Esophagus (tissue), 2 donors: ENCODE measurements around the gene ZGPAT. TPM values are rescaled to one million over a fixed set of nuclear protein-coding genes. Genes with fewer than 3 reads are reported as not detected.

Source experiments
- H3K27ac ChIP-seq, 2 donors: one replicate each; pipeline ENCODE4 v1.5.1; 2013; ENCODE audit warnings: low read depth in 2 of 2, mild to moderate bottlenecking in 2 of 2, inconsistent platforms in 1 of 2, low read length in 1 of 2, moderate library complexity in 1 of 2
- H3K27me3 ChIP-seq, 2 donors: one replicate each; pipeline ENCODE4 v1.6.1; 2013; ENCODE audit warnings: low read length in 2 of 2, control low read depth in 1 of 2, mild to moderate bottlenecking in 1 of 2; ENCODE audit not compliant: insufficient read depth in 2 of 2, control insufficient read depth in 1 of 2
- H3K36me3 ChIP-seq, 2 donors: one replicate each; pipeline ENCODE4 v1.6.1; 2013; ENCODE audit warnings: low read length in 1 of 2; ENCODE audit not compliant: control insufficient read depth in 2 of 2, insufficient read depth in 2 of 2
- H3K4me1 ChIP-seq, 2 donors: one replicate each; pipeline ENCODE4 v1.6.1; 2013; ENCODE audit warnings: low read length in 1 of 2; ENCODE audit not compliant: control insufficient read depth in 2 of 2, insufficient read depth in 2 of 2
- H3K4me3 ChIP-seq, 2 donors: one replicate each; pipeline ENCODE4 v1.5.1; 2013; ENCODE audit warnings: low read length in 2 of 2, mild to moderate bottlenecking in 2 of 2, low read depth in 1 of 2, moderate library complexity in 1 of 2
- H3K9me3 ChIP-seq, 2 donors: one replicate each; pipeline ENCODE4 v1.6.1; 2013; ENCODE audit warnings: mild to moderate bottlenecking in 2 of 2, low read depth in 1 of 2, low read length in 1 of 2, moderate library complexity in 1 of 2; ENCODE audit not compliant: control insufficient read depth in 2 of 2, insufficient read depth in 1 of 2
- WGBS, 2 donors: extraction: QIAGEN DNeasy Blood & Tissue Kit; methylation state at CpG; one replicate each; pipeline ENCODE4 v1.1.7; 2013; 5-methylcytosine and 5-hydroxymethylcytosine counted together
- polyA plus RNA-seq, 2 donors: library from polyadenylated mRNA; stranded (reverse); fragments of 200-250 nt; gene quantifications; one replicate each; pipeline ENCODE4 v1.2.3, GENCODE V29; 2013
- donor health status: healthy with polysubstance abuse.
- donor health status: Bipolar disorder and iron deficiency.

The ZGPAT gene
- polyA plus RNA-seq, 2 donors: 24.4 to 38.9 TPM

- 78 to 79% methylated on average over 16 of the region's 16 CpGs for WGBS, 2 donors
- H3K4me3 ChIP-seq: no peak overlapping the region
- no peaks in the 10 kb centered on the region for H3K9me3 ChIP-seq
- no peak overlapping the region for H3K27ac ChIP-seq
- no peaks in the 10 kb centered on the region for H3K36me3 ChIP-seq
- H3K27me3 ChIP-seq: no peaks in the 10 kb centered on the region
- H3K4me1 ChIP-seq: no peaks in the 10 kb centered on the region
Observed at GRCh38 chr20:63754008-63754407, 46.2 kb downstream of the ZGPAT start.

- Histone ChIP-seq H3K9me3 (no peaks in the 10 kb centered on the region), H3K4me3 (no peak overlapping the region), H3K27ac (no peak overlapping the region), H3K36me3 (no peaks in the 10 kb centered on the region), H3K4me1 (no peaks in the 10 kb centered on the region), H3K27me3 (no peaks in the 10 kb centered on the region)
- 74 to 75% methylated on average over 18 of the region's 18 CpGs for WGBS, 2 donors
Observed at GRCh38 chr20:63755933-63756647, 48.3 kb downstream of the ZGPAT start.

GRCh38 chr20:63756648-63756991 lies 48.8 kb downstream of the ZGPAT start:
- H3K4me1 ChIP-seq: no peaks in the 10 kb centered on the region
- no peaks in the 10 kb centered on the region for H3K27me3 ChIP-seq
- H3K36me3 ChIP-seq: no peaks in the 10 kb centered on the region
- H3K27ac ChIP-seq: no peak overlapping the region
- WGBS, 2 donors: 49 to 53% methylated on average over 8 of the region's 8 CpGs
- no peaks in the 10 kb centered on the region for H3K9me3 ChIP-seq
- H3K4me3 ChIP-seq: no peak overlapping the region

GRCh38 chr20:63758152-63758551 lies 50.3 kb downstream of the ZGPAT start:
- 83 to 96% methylated on average over 7 of the region's 7 CpGs for WGBS, 2 donors
- no peaks in the 10 kb centered on the region for H3K27me3 ChIP-seq
- H3K9me3 ChIP-seq: no peaks in the 10 kb centered on the region
- no peaks in the 10 kb centered on the region for H3K36me3 ChIP-seq
- no peaks in the 10 kb centered on the region for H3K4me1 ChIP-seq
- H3K4me3 ChIP-seq: no peak overlapping the region
- H3K27ac ChIP-seq: no peak overlapping the region

- Histone ChIP-seq H3K36me3 (no peaks in the 10 kb centered on the region), H3K27me3 (no peaks in the 10 kb centered on the region), H3K9me3 (no peaks in the 10 kb centered on the region), H3K27ac (no peak overlapping the region), H3K4me1 (no peaks in the 10 kb centered on the region), H3K4me3 (no peak overlapping the region)
- WGBS, 2 donors: 84 to 90% methylated on average over 7 of the region's 7 CpGs
Observed at GRCh38 chr20:63759377-63759901, 51.6 kb downstream of the ZGPAT start.

- Histone ChIP-seq H3K4me1 (no peaks in the 10 kb centered on the region), H3K4me3 (no peak overlapping the region), H3K9me3 (no peaks in the 10 kb centered on the region), H3K27me3 (no peaks in the 10 kb centered on the region), H3K27ac (no peak overlapping the region), H3K36me3 (no peaks in the 10 kb centered on the region)
- 75 to 88% methylated on average over 16 of the region's 16 CpGs for WGBS, 2 donors
Observed at GRCh38 chr20:63765082-63765873, 57.4 kb downstream of the ZGPAT start.

GRCh38 chr20:63765902-63766301 lies 58.1 kb downstream of the ZGPAT start:
- H3K27ac ChIP-seq: no peak overlapping the region
- 83 to 90% methylated on average over 7 of the region's 7 CpGs for WGBS, 2 donors

GRCh38 chr20:63766695-63767426 lies 59.0 kb downstream of the ZGPAT start:
- no peaks in the 10 kb centered on the region for H3K27me3 ChIP-seq
- no peaks in the 10 kb centered on the region for H3K4me1 ChIP-seq
- H3K36me3 ChIP-seq: no peaks in the 10 kb centered on the region
- WGBS, 2 donors: 94% methylated on average over 38 of the region's 38 CpGs
- H3K9me3 ChIP-seq: no peaks in the 10 kb centered on the region
- H3K27ac ChIP-seq: no peak overlapping the region
- H3K4me3 ChIP-seq: no peak overlapping the region

More at GRCh38 chr20:63765902-63766301, 58.1 kb downstream of the ZGPAT start:
- no peaks in the 10 kb centered on the region for H3K4me1 ChIP-seq
- H3K36me3 ChIP-seq: no peaks in the 10 kb centered on the region
- no peak overlapping the region for H3K4me3 ChIP-seq
- H3K9me3 ChIP-seq: no peaks in the 10 kb centered on the region
- no peaks in the 10 kb centered on the region for H3K27me3 ChIP-seq

- Histone ChIP-seq H3K27me3 (no peaks in the 10 kb centered on the region), H3K27ac (no peak overlapping the region), H3K9me3 (no peaks in the 10 kb centered on the region), H3K4me3 (no peak overlapping the region), H3K36me3 (no peaks in the 10 kb centered on the region), H3K4me1 (no peaks in the 10 kb centered on the region)
- WGBS, 2 donors: 74 to 80% methylated on average over 18 of the region's 18 CpGs
Observed at GRCh38 chr20:63767456-63767855, 59.6 kb downstream of the ZGPAT start.
